Right forelimb (tissue), 1 donor: ENCODE measurements around the gene RAP2A.

ENCODE experiments used
- DNase-seq: peaks from one replicate; pipeline ENCODE4 v3.0.0-alpha.2; 2018

Gene RAP2A

GRCh38 chr13:97448503-97449251 is 14.7 kb downstream of the RAP2A start:
- DNase-seq, result no peak

DNA sequence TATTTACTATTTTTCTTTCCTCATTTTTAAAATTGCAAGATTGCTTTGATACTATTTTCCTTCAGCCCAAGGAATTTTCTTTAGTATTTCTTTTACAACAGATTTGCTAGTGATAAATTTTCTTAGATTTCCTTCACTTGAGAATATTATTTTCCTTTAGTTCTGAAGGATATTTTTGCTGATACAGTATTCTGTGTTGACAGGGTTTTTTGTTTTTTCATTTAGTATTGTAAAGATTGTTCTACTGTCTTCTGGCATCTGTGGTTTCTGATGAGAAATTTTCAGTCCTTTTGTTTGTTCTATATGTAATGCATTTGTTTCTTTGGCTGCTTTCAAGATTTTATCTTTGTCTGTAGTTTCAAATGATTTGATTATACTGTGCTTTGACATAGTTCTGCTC is 20.7 kb downstream of the RAP2A start:
- DNase-seq, result no peak

DNA sequence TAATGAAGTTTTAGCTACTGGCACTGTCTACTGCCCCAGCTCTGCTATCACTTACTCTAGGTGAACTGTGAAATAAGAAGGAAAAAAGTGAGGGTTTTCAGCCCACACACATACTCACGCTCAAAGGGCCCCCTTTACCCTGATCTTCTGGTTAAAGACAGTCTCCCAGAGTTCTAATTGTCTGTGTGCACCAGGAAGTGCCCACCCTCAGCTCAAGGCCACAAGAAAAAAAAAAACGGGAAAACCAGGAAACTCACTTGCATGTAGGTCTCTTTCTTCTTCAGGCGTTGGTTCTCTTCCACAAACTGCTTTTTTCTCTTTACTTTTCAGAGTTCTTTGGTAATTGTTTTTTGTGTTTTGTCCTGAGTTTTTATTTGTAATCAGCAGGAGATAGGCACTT is 22.1 kb downstream of the RAP2A start:
- DNase-seq, result no peak

DNA sequence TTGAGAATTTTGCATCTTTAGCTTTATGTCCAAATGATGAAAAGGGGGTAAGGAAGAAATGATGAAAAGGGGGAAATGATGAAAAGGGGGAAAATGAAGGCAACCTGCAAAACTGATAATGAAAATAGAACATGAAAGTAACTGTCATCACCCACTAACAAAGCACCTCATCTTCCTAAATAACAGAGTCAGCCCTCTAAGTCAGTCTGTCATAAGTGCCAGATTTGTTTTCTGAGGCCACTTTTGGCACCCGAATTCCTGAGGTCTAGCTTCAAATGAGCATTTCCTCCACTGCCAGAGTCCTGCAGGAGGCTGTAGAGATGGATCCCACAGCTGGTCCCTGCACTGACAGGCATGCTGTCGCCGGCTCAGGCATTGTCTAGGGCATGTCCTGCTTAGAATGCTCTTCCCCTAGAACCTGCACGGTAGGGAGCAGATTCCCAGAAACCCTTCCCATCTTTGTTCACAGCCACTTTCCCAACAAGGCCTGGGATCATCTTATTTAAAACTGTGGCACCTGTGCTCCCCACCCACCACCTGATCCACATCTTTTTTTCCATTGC is 25.3 kb downstream of the RAP2A start:
- DNase-seq, result no peak

GRCh38 chr13:97460004-97460775 is 26.2 kb downstream of the RAP2A start:
- DNase-seq, result no peak

GRCh38 chr13:97460853-97461252 is 26.9 kb downstream of the RAP2A start:
- DNase-seq, result no peak

DNA sequence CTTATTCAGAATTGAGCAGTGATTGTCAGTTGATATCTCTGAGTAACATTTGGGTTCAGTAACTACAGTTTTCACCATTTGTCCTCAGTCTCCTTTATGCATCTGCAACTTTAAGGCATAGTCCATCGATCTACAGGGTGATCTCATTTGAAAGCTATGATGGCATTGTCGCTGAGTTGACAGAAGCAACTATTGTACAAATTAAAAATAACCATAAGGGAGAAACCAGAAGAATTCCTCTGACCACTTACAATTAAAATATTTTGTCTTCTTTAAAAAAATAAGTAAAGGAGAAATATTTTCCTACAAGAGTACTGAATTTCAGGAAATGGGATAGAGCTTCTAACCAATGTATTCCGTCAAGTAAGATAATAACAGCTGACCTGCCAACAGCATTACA is 30.6 kb downstream of the RAP2A start:
- no peak for DNase-seq

- DNase-seq, result no peak
Observed at GRCh38 chr13:97466722-97467121, 32.8 kb downstream of the RAP2A start.

GRCh38 chr13:97468331-97468730 is 34.4 kb downstream of the RAP2A start:
- DNase-seq, result no peak

DNA sequence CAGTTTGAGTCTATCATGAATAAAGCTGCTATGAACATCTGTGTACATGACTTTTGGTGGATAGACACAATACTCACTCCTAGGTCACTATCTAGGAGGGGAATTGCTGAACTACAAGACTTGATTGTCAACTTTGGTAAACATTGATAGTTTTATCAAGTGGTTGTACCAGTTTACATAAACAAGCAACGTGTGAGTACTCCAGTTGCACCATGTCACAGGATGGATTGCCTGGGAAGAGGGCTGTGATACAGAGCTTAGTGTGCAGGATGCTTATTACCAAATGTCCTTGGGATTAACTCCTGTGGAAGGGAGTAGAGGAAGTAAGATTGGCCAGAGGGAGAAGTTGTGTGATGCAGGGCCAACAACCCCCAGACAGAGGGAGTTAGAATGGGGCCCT is 37.7 kb downstream of the RAP2A start:
- DNase-seq, result no peak

GRCh38 chr13:97474349-97474980 is 40.5 kb downstream of the RAP2A start:
- DNase-seq, result no peak

GRCh38 chr13:97475011-97475410 is 41.0 kb downstream of the RAP2A start:
- DNase-seq, result no peak

GRCh38 chr13:97477844-97478243 is 43.9 kb downstream of the RAP2A start:
- no peak for DNase-seq

- no peak for DNase-seq
Observed at GRCh38 chr13:97478247-97478646, 44.3 kb downstream of the RAP2A start.

DNA sequence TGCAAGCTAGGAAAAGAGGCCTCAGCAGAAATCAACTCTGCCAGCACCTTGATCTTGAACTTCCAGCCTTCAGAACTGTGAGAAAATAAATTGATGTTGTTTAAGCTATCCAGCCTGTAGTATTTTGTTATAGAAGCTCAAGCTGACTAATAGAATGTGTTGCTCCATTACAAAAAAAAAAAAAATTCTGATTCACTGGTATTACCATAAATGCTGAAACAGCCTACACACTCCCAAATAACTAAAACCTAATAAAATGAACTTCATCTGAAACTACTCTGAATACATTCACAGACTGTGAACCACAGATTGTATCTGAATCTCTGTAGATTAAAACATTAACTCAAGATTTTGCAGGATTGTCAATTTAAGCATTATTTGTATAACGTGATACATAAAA is 49.5 kb downstream of the RAP2A start:
- no peak for DNase-seq

- no peak for DNase-seq
Observed at GRCh38 chr13:97484301-97484700, 50.3 kb downstream of the RAP2A start.

DNA sequence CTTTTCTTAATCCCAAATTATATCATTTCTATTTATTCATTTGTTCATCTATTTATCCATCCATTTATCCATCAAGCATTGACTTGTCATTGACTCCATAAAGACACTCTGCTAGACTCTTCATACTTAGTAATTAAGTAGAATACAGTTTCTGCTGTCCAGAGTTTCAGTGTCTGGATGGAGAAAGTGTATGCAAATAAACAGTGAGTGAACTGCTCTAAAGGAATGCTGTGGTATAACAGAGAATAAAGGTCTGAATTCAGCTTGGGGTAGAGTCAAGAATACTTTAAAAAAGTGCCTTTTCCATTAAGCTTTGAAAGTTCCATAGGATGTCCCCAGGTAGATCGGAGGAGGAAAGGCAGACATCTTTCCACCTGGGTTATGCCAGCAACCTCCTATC is 51.4 kb downstream of the RAP2A start:
- DNase-seq, result no peak

DNA sequence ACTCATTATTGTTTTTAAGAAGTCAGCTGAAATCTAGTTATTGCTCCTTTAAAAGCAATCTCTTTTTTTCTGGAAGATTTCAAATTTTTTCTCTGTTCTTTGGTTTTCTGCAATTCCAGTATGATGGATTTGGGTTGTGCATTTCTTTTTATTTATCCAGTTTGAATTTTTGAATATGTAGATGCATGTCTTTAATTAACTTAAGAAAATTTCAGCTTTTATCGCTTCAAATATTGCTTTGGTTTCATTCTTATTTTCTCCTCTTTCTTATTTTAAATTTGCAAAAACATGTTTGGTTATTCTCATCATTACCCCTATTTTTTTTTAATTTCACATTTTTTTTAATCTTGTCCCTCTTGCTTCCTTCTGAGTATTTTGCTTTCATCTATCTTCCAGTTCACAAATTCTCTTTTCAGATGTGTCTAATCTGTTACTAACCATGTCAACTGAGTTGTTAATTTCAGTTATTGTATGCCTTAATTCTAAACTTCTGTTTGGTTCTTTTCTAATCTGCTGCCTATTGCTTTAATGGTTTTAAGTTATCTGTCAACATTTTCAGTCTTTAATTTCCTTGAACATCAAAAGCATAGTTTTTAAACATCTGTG is 56.8 kb downstream of the RAP2A start:
- DNase-seq, result no peak

- DNase-seq, result no peak
Observed at GRCh38 chr13:97491452-97491851, 57.5 kb downstream of the RAP2A start.

DNA sequence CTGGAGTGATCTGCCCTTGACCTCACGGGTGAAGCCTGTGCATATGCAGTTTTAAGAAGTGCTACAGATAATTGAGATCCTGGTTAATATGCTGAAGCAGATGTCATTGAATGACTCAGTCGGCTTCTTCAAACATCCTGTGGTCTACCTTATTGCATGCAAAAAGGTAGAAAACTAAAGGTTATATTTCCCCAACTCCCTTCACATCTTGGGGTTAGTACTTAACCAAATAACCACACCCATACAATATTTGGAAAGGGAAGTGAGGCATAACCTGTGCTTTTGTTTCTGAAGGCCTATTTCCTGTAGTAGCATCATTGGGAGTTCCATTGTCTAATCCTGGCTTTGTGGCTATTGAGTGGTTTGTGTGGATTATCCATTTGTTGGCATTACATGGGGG is 58.3 kb downstream of the RAP2A start:
- no peak for DNase-seq

GRCh38 chr13:97492684-97493371 is 58.9 kb downstream of the RAP2A start:
- no peak for DNase-seq

DNA sequence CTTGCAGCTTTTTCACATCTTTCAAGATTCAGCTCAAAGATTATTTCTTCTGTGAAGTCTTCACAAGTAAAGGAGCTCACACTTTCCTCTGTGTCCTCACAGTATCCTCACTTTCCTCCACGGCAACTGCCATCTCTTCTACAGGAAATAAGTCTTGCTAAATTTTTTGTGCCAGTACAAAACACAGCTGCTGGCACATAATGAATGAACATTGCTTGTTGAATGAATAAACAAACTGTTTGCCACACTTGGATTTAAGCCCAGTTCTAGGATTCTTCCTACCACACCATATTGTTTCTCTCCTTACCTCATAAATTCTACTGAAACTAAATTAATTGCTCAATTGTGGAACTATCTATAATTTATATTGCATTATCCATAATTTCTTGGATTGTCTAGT is 59.5 kb downstream of the RAP2A start:
- no peak for DNase-seq

DNA sequence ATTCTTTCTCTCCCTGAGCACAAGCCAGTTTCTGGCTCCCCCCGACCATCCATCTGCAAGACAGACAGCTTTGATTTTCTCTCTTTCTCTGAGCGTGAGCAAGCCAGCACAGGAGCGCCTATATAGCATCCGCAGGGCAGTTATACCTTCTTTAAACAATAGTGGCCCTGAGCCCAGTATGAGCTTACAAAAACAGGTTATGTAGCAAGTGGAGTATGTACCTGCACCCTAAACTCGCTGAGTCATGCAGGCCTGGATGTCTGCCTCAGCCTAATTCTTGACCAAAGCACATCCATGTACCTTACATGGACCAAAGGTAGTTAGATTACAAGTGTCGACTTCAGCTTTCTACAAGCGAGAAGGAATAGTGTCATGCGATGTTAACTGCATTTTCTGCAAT is 61.7 kb downstream of the RAP2A start:
- no peak for DNase-seq
